CD4-positive, alpha-beta T cell (primary cell): ENCODE measurements around the gene RNF115. TPM values are rescaled to one million over a fixed set of nuclear protein-coding genes. Genes with fewer than 3 reads are reported as not detected.

Source experiments
- ATAC-seq: fragments of 200-7000 bp; cut with Tn5 transposase; one replicate; pipeline ENCODE4 v1.10.0; 2022; ENCODE audit warnings: mild to moderate bottlenecking; ENCODE audit not compliant: poor library complexity
- CTCF ChIA-PET: fragments of 350-600 bp; sonication (Branson Sonifier 250); formaldehyde crosslinking; loops from one replicate; lab custom pipeline; 2021; ENCODE audit warnings: antibody characterized with exemption, inconsistent platforms; lab: Charles Lee
- POLR2A ChIA-PET: fragments of 350-600 bp; sonication (Branson Sonifier 250); formaldehyde crosslinking; loops from one replicate; lab custom pipeline; 2021; ENCODE audit warnings: antibody characterized with exemption, inconsistent platforms; lab: Charles Lee
- DNase-seq, 14 experiments: peaks; one replicate each; pipeline ENCODE4 v3.0.0-alpha.2; 2013 to 2020; ENCODE audit warnings: mixed read lengths in 2 of 14
- H3K27ac ChIP-seq, 2 donors: one replicate each; pipeline versions ENCODE4 v1.5.1 to v1.7.0; 2013; ENCODE audit warnings: low read length in 2 of 2, low read depth in 1 of 2, mild to moderate bottlenecking in 1 of 2
- H3K27me3 ChIP-seq, 2 experiments: 1 replicate in 1 of 2; 2 replicates in 1 of 2; pipeline versions ENCODE4 v1.6.1 to v1.7.0; 2013; ENCODE audit warnings: low read length in 2 of 2, control low read depth in 1 of 2, mild to moderate bottlenecking in 1 of 2, moderate library complexity in 1 of 2; ENCODE audit not compliant: insufficient read depth in 2 of 2, control insufficient read depth in 1 of 2
- H3K36me3 ChIP-seq: one replicate; pipeline ENCODE4 v1.6.1; 2013; ENCODE audit warnings: low read length, control low read depth; ENCODE audit not compliant: insufficient read depth
- H3K4me1 ChIP-seq: one replicate; pipeline ENCODE4 v1.6.1; 2013; ENCODE audit warnings: low read length, control low read depth; ENCODE audit not compliant: insufficient read depth
- H3K4me3 ChIP-seq: one replicate; pipeline ENCODE4 v1.5.1; 2013; ENCODE audit warnings: mild to moderate bottlenecking, low read length, moderate library complexity
- H3K9me3 ChIP-seq, 2 experiments: 1 replicate in 1 of 2; 2 replicates in 1 of 2; pipeline versions ENCODE4 v1.6.1 to v1.7.0; 2013; ENCODE audit warnings: low read length in 2 of 2, mild to moderate bottlenecking in 2 of 2, control low read depth in 1 of 2, moderate library complexity in 1 of 2; ENCODE audit not compliant: control insufficient read depth in 1 of 2, insufficient read depth in 1 of 2
- H3K27ac Mint-ChIP-seq: one replicate; pipeline ENCODE4 v1.8.0; 2020; ENCODE audit warnings: mixed read lengths
- H3K27me3 Mint-ChIP-seq: one replicate; pipeline ENCODE4 v1.8.0; 2021; ENCODE audit warnings: mixed read lengths
- H3K36me3 Mint-ChIP-seq: one replicate; pipeline ENCODE4 v1.8.0; 2021; ENCODE audit warnings: low read depth, mixed read lengths
- H3K4me1 Mint-ChIP-seq: one replicate; pipeline ENCODE4 v1.8.0; 2021; ENCODE audit warnings: low read depth, mixed read lengths
- H3K4me3 Mint-ChIP-seq: one replicate; pipeline ENCODE4 v1.8.0; 2020; ENCODE audit warnings: mild to moderate bottlenecking, mixed read lengths
- H3K9me3 Mint-ChIP-seq: one replicate; pipeline ENCODE4 v1.8.0; 2020; ENCODE audit warnings: mixed read lengths
- CTCF ChIP-seq: fragments of 200-600 bp; IDR thresholded peaks from one replicate; pipeline ENCODE4 v1.8.0; 2022; ENCODE audit warnings: antibody characterized with exemption, mild to moderate bottlenecking
- intact Hi-C, 2 experiments: fragments of 100-400 bp; cut with DNase I in 1 of 2; cut with micrococcal nuclease in 1 of 2; formaldehyde crosslinking; loops; one replicate each; pipeline versions ENCODE4 v1.15.1 to v1.9.0; 2023 to 2025; cut with DNase I, micrococcal nuclease
- total RNA-seq, 174 experiments: library from RNA in 2 of 174; stranded (reverse) in 2 of 174; gene quantifications; one replicate each; pipeline ENCODE4 v1.2.3 and lab custom pipeline; 2021 to 2026

The RNF115 gene
- total RNA-seq, 2 experiments from 2014 or later: 11.4 to 11.9 TPM

- intact Hi-C loops: no loop called here
- H3K4me3 ChIP-seq: no peak overlapping the region
- Mint-ChIP-seq H3K27ac (no peak overlapping the region), H3K9me3 (no peaks in the 10 kb centered on the region), H3K36me3 (no peaks in the 10 kb centered on the region), H3K27me3 (no peaks in the 10 kb centered on the region), H3K4me1 (peaks cover 18% of the 10 kb centered on the region), H3K4me3 (no peak overlapping the region)
- H3K9me3 ChIP-seq: no peaks in the 10 kb centered on the region
- H3K36me3 ChIP-seq: no peaks in the 10 kb centered on the region
- ATAC-seq: no peak
- ChIA-PET CTCF (interaction anchor here (1.2 kb wide), 1 partner anchor 23 kb away, joined by 3 read pairs; no protein-coding TSS in a partner anchor), POLR2A (interaction anchor here (0.8 kb wide), 1 partner anchor 9 kb away, joined by 3 read pairs; the partner anchor contains the start of gene PIAS3)
- peaks cover 17% of the 10 kb centered on the region for H3K4me1 ChIP-seq
- no peak for TF ChIP-seq CTCF
- no peaks in the 10 kb centered on the region for H3K27me3 ChIP-seq
- H3K27ac ChIP-seq: no peak overlapping the region
- no peak for DNase-seq
These were observed 44.3 kb upstream of the RNF115 start for GRCh38 chr1:145868232-145868631.

DNA sequence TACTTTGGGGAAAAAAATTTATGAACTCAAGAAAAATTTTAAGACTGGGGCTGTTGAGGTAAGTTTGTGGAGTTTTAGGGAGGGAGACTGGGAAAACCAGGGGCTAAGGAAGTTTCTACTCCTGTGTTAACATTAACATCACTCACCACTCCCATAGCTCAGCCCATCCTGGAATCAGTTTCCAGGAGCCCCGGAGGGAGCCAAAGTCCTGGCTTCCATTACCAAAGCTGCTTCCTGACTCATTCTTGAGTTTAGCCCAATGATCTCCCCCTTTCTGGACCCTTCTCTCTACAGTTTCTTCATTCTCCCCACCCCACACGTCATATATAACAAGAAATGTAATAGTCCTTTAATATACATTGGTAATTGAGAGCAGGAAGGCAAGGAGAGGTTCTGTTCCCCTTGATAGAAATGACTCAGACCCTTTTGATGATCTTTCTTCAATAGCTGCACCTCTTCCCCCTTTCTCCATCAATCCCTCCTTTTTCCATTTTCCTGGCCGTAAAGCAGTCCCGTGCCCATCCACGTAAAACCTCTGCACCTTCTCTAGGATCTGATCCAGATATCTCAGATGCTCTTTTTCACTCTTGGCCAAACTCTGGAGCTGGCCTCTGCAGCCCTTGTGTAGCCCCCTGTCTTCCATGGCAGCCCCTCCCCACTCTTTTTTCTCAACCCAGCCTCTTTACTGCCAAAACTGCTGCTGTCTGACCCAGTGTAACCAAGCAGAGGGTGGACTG, 39.6 kb upstream of the RNF115 start:
- TF ChIP-seq CTCF: no peak
- H3K4me3 Mint-ChIP-seq: no peak overlapping the region
- peaks cover 4% of the 10 kb centered on the region for H3K4me1 Mint-ChIP-seq
- Histone ChIP-seq H3K4me1 (peaks cover 10% of the 10 kb centered on the region), H3K27me3 (no peaks in the 10 kb centered on the region), H3K36me3 (no peaks in the 10 kb centered on the region), H3K27ac (no peak overlapping the region), H3K9me3 (no peaks in the 10 kb centered on the region), H3K4me3 (no peak overlapping the region)
- ChIA-PET CTCF (interaction anchor here (3.8 kb wide), 1 partner anchor 18 kb away, joined by 13 read pairs; the partner anchor contains the start of gene NUDT17), POLR2A (no interaction called here)
- H3K27ac Mint-ChIP-seq: no peak overlapping the region
- no peaks in the 10 kb centered on the region for H3K9me3 Mint-ChIP-seq
- ATAC-seq (no peak), DNase-seq (no peak)
- intact Hi-C loops: no loop called here
- peaks cover 7% of the 10 kb centered on the region for H3K36me3 Mint-ChIP-seq
- no peaks in the 10 kb centered on the region for H3K27me3 Mint-ChIP-seq

- ATAC-seq (peak; percentile 61), DNase-seq (peak; percentile 37 to 86 (median 65))
- Mint-ChIP-seq H3K36me3 (peaks cover 31% of the 10 kb centered on the region), H3K27ac (peak overlapping the region; percentile 85), H3K4me3 (peak overlapping the region; percentile 98), H3K9me3 (no peaks in the 10 kb centered on the region), H3K4me1 (peaks cover 20% of the 10 kb centered on the region), H3K27me3 (no peaks in the 10 kb centered on the region)
- Histone ChIP-seq H3K4me3 (peak overlapping the region; percentile 75), H3K36me3 (peaks cover 17% of the 10 kb centered on the region), H3K4me1 (peaks cover 22% of the 10 kb centered on the region), H3K27me3 (no peaks in the 10 kb centered on the region), H3K9me3 (no peaks in the 10 kb centered on the region), H3K27ac (peak overlapping the region; percentile 32 to 67)
- no peak for TF ChIP-seq CTCF
- CTCF ChIA-PET: interaction anchor here (1.0 to 4.2 kb wide), 7 partner anchors 9 to 173 kb away, joined by 3 to 71 read pairs (median 4); partner anchors contain the start of genes NUDT17 and PEX11B
- POLR2A ChIA-PET: interaction anchor here (0.6 to 4.8 kb wide), 29 partner anchors 9 to 192 kb away, joined by 3 to 120 read pairs (median 7); partner anchors contain the start of genes ANKRD34A, ANKRD35, ITGA10 and LIX1L
- intact Hi-C loops: loop anchor here (1.0 to 5.0 kb wide), 7 partner anchors 15 to 99 kb away; partner anchors contain the start of genes PEX11B (in 2 of the 2), ANKRD35 (in 1 of the 2), LIX1L (in 1 of the 2) and NUDT17 (in 1 of the 2)
These were observed 35.7 kb upstream of the RNF115 start for GRCh38 chr1:145859491-145860023.
